GM19023 (cell line): ENCODE results near the gene INPP5A.

ENCODE experiments used
- ATAC-seq: cut with Tn5 transposase; IDR thresholded peaks from one replicate; pipeline ENCODE4 v1.9.1; 2021; ENCODE audit warnings: mild to moderate bottlenecking, moderate library complexity; ENCODE audit not compliant: unreplicated experiment

Gene INPP5A

GRCh38 chr10:132577350-132578003, 39.9 kb downstream of the INPP5A start:
- no peak for ATAC-seq

- no peak for ATAC-seq
Measured at GRCh38 chr10:132578287-132578951, 40.8 kb downstream of the INPP5A start.

GRCh38 chr10:132579027-132579859, 41.7 kb downstream of the INPP5A start:
- no peak for ATAC-seq

GRCh38 chr10:132580143-132580542, 42.6 kb downstream of the INPP5A start:
- ATAC-seq: no peak

- no peak for ATAC-seq
Measured at GRCh38 chr10:132580617-132581016, 43.0 kb downstream of the INPP5A start.

GRCh38 chr10:132582137-132582536, 44.5 kb downstream of the INPP5A start:
- ATAC-seq: no peak

GRCh38 chr10:132582771-132583170, 45.2 kb downstream of the INPP5A start:
- no peak for ATAC-seq

- no peak for ATAC-seq
Measured at GRCh38 chr10:132583456-132583855, 45.9 kb downstream of the INPP5A start.

GRCh38 chr10:132584081-132584480, 46.5 kb downstream of the INPP5A start:
- no peak for ATAC-seq

- no peak for ATAC-seq
Measured at GRCh38 chr10:132585732-132586722, 48.4 kb downstream of the INPP5A start.

GRCh38 chr10:132586739-132587138, 49.2 kb downstream of the INPP5A start:
- no peak for ATAC-seq

- no peak for ATAC-seq
Measured at GRCh38 chr10:132587175-132587574, 49.6 kb downstream of the INPP5A start.

GRCh38 chr10:132588301-132589013, 50.9 kb downstream of the INPP5A start:
- no peak for ATAC-seq

GRCh38 chr10:132589015-132589414, 51.4 kb downstream of the INPP5A start:
- no peak for ATAC-seq

- ATAC-seq: no peak
Measured at GRCh38 chr10:132589681-132590080, 52.1 kb downstream of the INPP5A start.

- ATAC-seq: no peak
Measured at GRCh38 chr10:132590094-132590751, 52.6 kb downstream of the INPP5A start.

- no peak for ATAC-seq
Measured at GRCh38 chr10:132590752-132591121, 53.1 kb downstream of the INPP5A start.

- no peak for ATAC-seq
Measured at GRCh38 chr10:132591166-132591971, 53.8 kb downstream of the INPP5A start.
